NCI-H2171 treated with DMSO at 0.1 percent for 48 hours (cell line): ENCODE data around the gene ABCA3.
"Not testable (repeated sequence)": the region's sequence is repeated elsewhere in the genome, so short reads cannot be mapped to it uniquely, and the experiment has no call there.

Experiments used
- DNase-seq: peaks from one replicate; lab custom pipeline; 2025; lab: John Stamatoyannopoulos, UW

ABCA3 gene

GRCh38 chr16:2252806-2253148 is 87.8 kb downstream of the ABCA3 start:
- no peak for DNase-seq

- DNase-seq: peak; percentile 80
Measured at GRCh38 chr16:2251296-2252111, 89.0 kb downstream of the ABCA3 start, which contains the start of gene ECI1. Gene ECI1, minus strand, starts transcription at chr16:2251587. Its CDS starts 21 bp downstream, at chr16:2251566.

DNA sequence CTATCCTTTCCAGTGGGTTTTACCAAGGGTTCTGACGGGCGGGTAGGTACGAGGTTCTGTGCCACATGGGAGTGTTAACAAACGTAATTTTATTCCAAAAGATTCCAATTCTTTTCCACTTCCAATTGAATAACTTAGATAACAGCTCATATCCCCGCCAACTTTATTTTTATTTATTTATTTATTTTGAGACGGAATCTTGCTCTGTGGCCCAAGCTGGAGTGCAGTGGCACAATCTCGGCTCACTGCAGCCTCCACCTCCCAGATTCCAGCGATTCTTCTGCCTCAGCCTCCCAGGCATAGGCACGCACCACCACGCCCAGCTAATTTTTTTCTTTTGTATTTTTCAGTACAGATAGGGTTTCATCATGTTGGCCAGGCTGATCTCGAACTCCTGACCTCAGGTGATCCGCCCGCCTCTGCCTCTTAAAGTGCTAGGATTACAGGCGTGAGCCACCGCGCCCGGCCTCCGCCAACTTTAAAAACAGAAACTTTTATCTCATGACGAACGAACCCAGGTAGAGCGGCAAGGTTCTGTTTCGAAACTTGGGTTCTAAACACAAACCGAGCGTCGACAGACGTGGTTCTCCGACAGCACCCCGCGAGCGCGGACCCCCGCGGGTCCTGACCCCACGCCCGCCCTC is 89.8 kb downstream of the ABCA3 start:
- DNase-seq: peak; percentile 39

GRCh38 chr16:2246301-2246885 is 94.1 kb downstream of the ABCA3 start:
- no peak for DNase-seq

DNA sequence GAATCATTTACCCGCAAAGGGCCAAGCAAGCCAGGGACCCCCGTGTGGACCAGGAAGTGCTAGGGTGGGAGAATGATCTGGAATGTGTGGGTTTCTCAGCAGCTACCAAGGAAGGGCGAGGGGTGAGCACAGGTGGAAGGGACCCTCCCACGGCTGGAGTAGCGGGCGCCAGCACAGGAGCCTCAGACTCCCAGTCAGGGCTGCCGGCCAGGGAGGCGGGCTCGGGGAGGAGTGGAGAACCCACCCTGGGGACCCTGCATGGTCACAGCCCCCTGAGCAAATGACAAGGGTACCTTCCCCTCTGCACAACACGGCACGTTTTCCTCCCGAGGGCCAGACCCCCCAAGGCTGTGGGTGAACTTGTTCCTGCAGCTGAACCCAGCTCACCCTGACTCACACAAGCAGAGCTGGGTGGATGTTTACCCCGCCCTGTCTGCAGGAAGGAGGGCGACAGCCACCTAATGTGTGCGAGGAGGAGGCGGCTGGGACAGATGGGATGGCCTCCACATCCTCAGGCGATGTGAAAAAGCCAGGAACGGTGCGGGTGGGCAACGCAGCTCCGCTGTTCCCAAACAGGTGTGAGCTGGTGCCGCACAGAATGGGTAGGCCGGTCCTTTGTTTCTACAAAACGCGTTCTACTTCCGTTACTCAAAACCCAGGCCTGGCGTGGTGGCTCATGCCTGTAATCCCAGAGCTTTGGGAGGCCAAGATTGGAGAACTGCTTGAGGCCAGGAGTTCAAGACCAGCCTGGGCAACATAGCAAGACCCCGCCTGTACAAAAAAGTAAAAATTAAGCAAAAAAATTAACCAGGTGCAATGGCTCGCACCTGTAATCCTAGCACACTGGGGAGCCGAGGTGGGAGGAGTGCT is 95.4 kb downstream of the ABCA3 start:
- DNase-seq: no peak

GRCh38 chr16:2244301-2244700 is 96.2 kb downstream of the ABCA3 start:
- no peak for DNase-seq

GRCh38 chr16:2243781-2244180 is 96.7 kb downstream of the ABCA3 start:
- DNase-seq: no peak

DNA sequence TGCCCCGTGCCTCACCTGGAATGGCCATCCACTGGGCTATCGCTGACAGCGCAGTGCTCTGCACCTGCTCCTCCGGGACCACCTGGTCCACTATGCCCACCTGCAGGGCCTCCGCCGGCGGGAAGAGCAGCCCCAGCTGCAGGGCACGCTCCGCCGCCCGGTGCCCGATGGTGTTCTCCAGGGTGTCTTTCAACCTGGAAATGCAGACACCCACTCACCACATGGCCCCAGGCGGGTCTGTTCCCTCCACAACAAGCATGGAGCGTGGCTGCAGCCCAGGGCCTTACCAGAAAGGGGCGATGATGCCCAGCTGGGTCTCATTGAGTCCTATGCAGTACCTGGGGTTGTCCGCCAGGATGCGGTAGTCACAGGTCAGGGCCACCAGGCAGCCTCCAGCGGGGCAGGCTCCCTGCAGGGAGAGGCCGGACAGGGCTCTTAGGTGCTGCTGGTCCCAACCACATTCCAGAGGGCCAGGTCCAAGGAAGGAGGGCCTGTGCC is 97.4 kb downstream of the ABCA3 start:
- DNase-seq: no peak

DNA sequence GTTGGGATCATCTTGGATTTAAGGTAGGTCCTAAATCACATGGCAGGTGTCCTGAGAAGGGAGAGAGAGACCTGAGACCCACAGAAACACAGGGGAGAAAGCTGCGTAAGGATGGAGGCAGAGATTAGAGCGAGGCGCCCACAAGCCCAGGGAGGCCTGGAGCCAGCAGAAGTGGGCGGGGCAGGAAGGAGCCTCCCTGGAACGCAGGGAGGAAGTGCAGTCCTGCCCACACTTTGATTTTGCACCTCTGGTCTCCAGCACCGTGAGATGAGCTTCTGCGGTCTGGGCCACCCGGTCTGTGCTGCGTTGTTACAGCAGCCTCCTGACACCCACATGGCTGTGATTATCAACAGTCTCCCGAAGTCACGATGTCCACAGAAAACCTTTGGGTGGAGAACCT is 97.9 kb downstream of the ABCA3 start:
- no peak for DNase-seq

DNA sequence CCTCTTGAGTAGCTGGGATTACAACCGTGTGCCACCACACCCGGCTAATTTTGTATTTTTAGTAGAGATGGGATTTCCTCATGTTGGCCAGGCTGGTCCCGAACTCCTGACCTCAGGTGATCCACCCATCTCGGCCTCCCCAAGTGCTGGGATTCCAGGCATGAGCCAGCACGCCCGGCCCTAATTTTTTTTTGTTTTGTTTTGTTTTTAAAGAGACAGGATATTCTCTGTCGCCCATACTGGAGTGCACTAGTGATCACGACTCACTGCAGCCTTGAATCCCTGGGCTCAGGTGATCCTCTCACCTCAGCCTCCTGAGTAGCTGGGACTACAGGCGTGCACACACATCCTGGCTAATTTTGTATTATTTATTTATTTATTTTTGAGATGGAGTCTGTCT is 100.2 kb downstream of the ABCA3 start:
- not testable (repeated sequence) for DNase-seq

- DNase-seq: no peak
Measured at GRCh38 chr16:2238838-2239675, 101.5 kb downstream of the ABCA3 start.

DNA sequence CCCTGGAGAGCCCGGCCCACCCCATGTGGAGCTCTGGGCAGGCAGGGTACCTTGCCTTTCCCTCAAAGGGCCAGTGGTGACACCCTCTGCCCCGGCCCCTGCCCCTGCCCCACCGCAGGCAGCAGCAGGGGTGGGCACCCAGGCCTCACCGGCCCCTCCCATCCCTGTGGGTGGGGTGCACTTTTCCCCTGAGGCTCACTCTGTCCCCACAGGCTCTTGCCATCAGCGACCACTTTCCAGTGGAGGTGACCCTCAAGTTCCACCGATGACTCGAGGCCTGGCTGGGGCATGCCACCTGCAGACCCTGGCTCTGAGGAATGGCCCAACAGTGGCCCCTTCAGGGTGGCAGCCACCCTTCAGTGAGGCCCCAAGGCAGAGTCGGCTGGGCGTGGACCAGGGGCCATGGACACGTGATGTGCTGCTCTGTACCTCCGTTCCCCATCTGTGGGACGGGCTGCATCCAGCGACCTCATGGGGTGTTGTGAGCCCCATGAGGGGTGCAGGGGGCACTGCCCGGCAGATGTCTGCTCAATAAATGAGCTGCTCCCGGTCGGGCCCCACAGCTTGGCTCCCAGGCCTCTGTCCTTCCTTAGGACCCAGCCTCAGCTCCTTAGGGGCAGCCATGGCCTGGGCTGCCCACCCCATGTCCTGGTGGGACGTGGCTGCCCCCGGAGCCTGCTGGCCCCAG is 102.2 kb downstream of the ABCA3 start:
- peak; percentile 10 for DNase-seq

- DNase-seq: peak; percentile 11
Measured at GRCh38 chr16:2237493-2238149, 102.9 kb downstream of the ABCA3 start.

GRCh38 chr16:2237102-2237482 is 103.4 kb downstream of the ABCA3 start:
- DNase-seq: no peak

GRCh38 chr16:2236337-2237101 is 104.0 kb downstream of the ABCA3 start, which contains the start of gene DNASE1L2:
Gene DNASE1L2, plus strand, starts transcription at chr16:2236444. Its CDS starts 373 bp downstream, at chr16:2236817.
- no peak for DNase-seq

- no peak for DNase-seq
Measured at GRCh38 chr16:2235695-2236336, 104.7 kb downstream of the ABCA3 start.

- DNase-seq: no peak
Measured at GRCh38 chr16:2235234-2235651, 105.3 kb downstream of the ABCA3 start.

GRCh38 chr16:2234813-2235170 is 105.7 kb downstream of the ABCA3 start:
- no peak for DNase-seq
